ENCODE data around the gene ZFAND6. TPM values are rescaled to one million over a fixed set of nuclear protein-coding genes. Genes with fewer than 3 reads are reported as not detected.
A peak's percentile ranks its signal among the peaks of the same experiment; 100 is the strongest.
"Not testable (repeated sequence)": the region's sequence is repeated elsewhere in the genome, so short reads cannot be mapped to it uniquely, and the experiment has no call there.

ZFAND6 gene
- polyA plus RNA-seq, 6 donors from 2014 or later: 106 to 189 (median 148) TPM

- H3K27ac Mint-ChIP-seq: peak overlapping the region in 4 of 6 donors; percentile 18 to 78 (median 36)
- H3K4me1 Mint-ChIP-seq: peaks cover 7 to 22% (median 22%) of the 10 kb centered on the region in 3 donors
- H3K4me3 Mint-ChIP-seq: peak overlapping the region in 1 of 8 donors; percentile 13
- peaks cover 0 to 14% of the 10 kb centered on the region in 2 donors for H3K36me3 Mint-ChIP-seq
- peaks cover 0 to 8% (median 6%) of the 10 kb centered on the region in 3 donors for H3K27me3 Mint-ChIP-seq
- ATAC-seq (ENCODE audit: low read depth in 2 of 2) (no peak), DNase-seq (no peak)
- peaks cover 0 to 11% (median 0%) of the 10 kb centered on the region in 7 donors for H3K9me3 Mint-ChIP-seq
Measured at GRCh38 chr15:80026310-80026709, 33.2 kb upstream of the ZFAND6 start.

- ATAC-seq (ENCODE audit: low read depth in 2 of 2): no peak
- Mint-ChIP-seq H3K36me3 (peaks cover 0 to 14% of the 10 kb centered on the region in 2 donors), H3K9me3 (peaks cover 0 to 11% (median 0%) of the 10 kb centered on the region in 7 donors), H3K4me3 (no peak overlapping the region), H3K27me3 (peaks cover 0 to 8% (median 6%) of the 10 kb centered on the region in 3 donors), H3K27ac (peak overlapping the region in 2 of 6 donors; percentile 50 to 78), H3K4me1 (peaks cover 11 to 25% (median 23%) of the 10 kb centered on the region in 3 donors)
- DNase-seq: no peak
Measured at GRCh38 chr15:80026754-80027153, 32.7 kb upstream of the ZFAND6 start.

- peaks cover 0 to 5% (median 0%) of the 10 kb centered on the region in 7 donors for H3K9me3 Mint-ChIP-seq
- H3K4me1 Mint-ChIP-seq: peaks cover 23 to 35% (median 33%) of the 10 kb centered on the region in 3 donors
- no peak for DNase-seq
- peaks cover 0 to 5% of the 10 kb centered on the region in 2 donors for H3K36me3 Mint-ChIP-seq
- H3K4me3 Mint-ChIP-seq: no peak overlapping the region
- ATAC-seq (ENCODE audit: low read depth in 2 of 2): no peak
- peaks cover 0 to 3% (median 0%) of the 10 kb centered on the region in 3 donors for H3K27me3 Mint-ChIP-seq
- no peak overlapping the region for H3K27ac Mint-ChIP-seq
Measured at GRCh38 chr15:80028937-80029336, 30.5 kb upstream of the ZFAND6 start.

- Mint-ChIP-seq H3K36me3 (peaks cover 0 to 5% of the 10 kb centered on the region in 2 donors), H3K27ac (peak overlapping the region in 2 of 6 donors; percentile 29 to 83), H3K4me3 (peak overlapping the region in 6 of 8 donors; percentile 44 to 79 (median 60)), H3K27me3 (peaks cover 0 to 3% (median 0%) of the 10 kb centered on the region in 3 donors), H3K9me3 (peaks cover 0 to 5% (median 0%) of the 10 kb centered on the region in 7 donors), H3K4me1 (peaks cover 32 to 50% (median 36%) of the 10 kb centered on the region in 3 donors)
- DNase-seq (no peak), ATAC-seq (ENCODE audit: low read depth in 2 of 2) (peak; percentile 56 to 65)
Measured at GRCh38 chr15:80031841-80032240, 27.6 kb upstream of the ZFAND6 start.

- peak overlapping the region in 2 of 6 donors; percentile 31 to 35 for H3K27ac Mint-ChIP-seq
Measured at GRCh38 chr15:80034629-80035028, 24.8 kb upstream of the ZFAND6 start.

GRCh38 chr15:80036071-80036470 lies 23.4 kb upstream of the ZFAND6 start:
- ATAC-seq (ENCODE audit: low read depth in 2 of 2) (no peak), DNase-seq (no peak)
- Mint-ChIP-seq H3K4me1 (peaks cover 32 to 42% (median 34%) of the 10 kb centered on the region in 3 donors), H3K27ac (no peak overlapping the region), H3K27me3 (no peaks in the 10 kb centered on the region), H3K36me3 (peaks cover 6 to 8% of the 10 kb centered on the region in 2 donors), H3K9me3 (peaks cover 0 to 4% (median 0%) of the 10 kb centered on the region in 7 donors), H3K4me3 (no peak overlapping the region)

More at GRCh38 chr15:80034629-80035028, 24.8 kb upstream of the ZFAND6 start:
- H3K27me3 Mint-ChIP-seq: peaks cover 0 to 3% (median 0%) of the 10 kb centered on the region in 3 donors
- ATAC-seq (ENCODE audit: low read depth in 2 of 2) (no peak), DNase-seq (no peak)
- peaks cover 32 to 47% (median 36%) of the 10 kb centered on the region in 3 donors for H3K4me1 Mint-ChIP-seq
- peaks cover 0 to 8% (median 0%) of the 10 kb centered on the region in 7 donors for H3K9me3 Mint-ChIP-seq
- peak overlapping the region in 1 of 8 donors; percentile 53 for H3K4me3 Mint-ChIP-seq
- peaks cover 6 to 12% of the 10 kb centered on the region in 2 donors for H3K36me3 Mint-ChIP-seq

GRCh38 chr15:80041494-80042253 lies 17.8 kb upstream of the ZFAND6 start:
- H3K9me3 Mint-ChIP-seq: peaks cover 0 to 4% (median 0%) of the 10 kb centered on the region in 7 donors

GRCh38 chr15:80042568-80042967 lies 16.9 kb upstream of the ZFAND6 start:
- no peak for ATAC-seq (ENCODE audit: low read depth in 2 of 2)
- Mint-ChIP-seq H3K36me3 (peaks cover 5 to 7% of the 10 kb centered on the region in 2 donors), H3K27ac (no peak overlapping the region), H3K27me3 (peaks cover 0 to 4% (median 0%) of the 10 kb centered on the region in 3 donors), H3K9me3 (peaks cover 0 to 4% (median 0%) of the 10 kb centered on the region in 7 donors), H3K4me3 (no peak overlapping the region), H3K4me1 (no peaks in the 10 kb centered on the region)
- DNase-seq: no peak

More at GRCh38 chr15:80041494-80042253, 17.8 kb upstream of the ZFAND6 start:
- Mint-ChIP-seq H3K27ac (no peak overlapping the region), H3K4me3 (no peak overlapping the region), H3K4me1 (no peaks in the 10 kb centered on the region), H3K36me3 (peaks cover 6 to 7% of the 10 kb centered on the region in 2 donors), H3K27me3 (peaks cover 0 to 4% (median 0%) of the 10 kb centered on the region in 3 donors)
- DNase-seq (no peak), ATAC-seq (ENCODE audit: low read depth in 2 of 2) (no peak)

- not testable (repeated sequence) for H3K4me3 Mint-ChIP-seq; H3K4me1 Mint-ChIP-seq; H3K9me3 Mint-ChIP-seq; H3K27ac Mint-ChIP-seq; ATAC-seq (ENCODE audit: low read depth in 2 of 2); DNase-seq; H3K27me3 Mint-ChIP-seq; H3K36me3 Mint-ChIP-seq
Measured at GRCh38 chr15:80045219-80045618, 14.3 kb upstream of the ZFAND6 start.

- Mint-ChIP-seq H3K27me3 (no peaks in the 10 kb centered on the region), H3K4me3 (no peak overlapping the region), H3K9me3 (no peaks in the 10 kb centered on the region), H3K36me3 (no peaks in the 10 kb centered on the region), H3K4me1 (peaks cover 11 to 24% (median 15%) of the 10 kb centered on the region in 3 donors), H3K27ac (no peak overlapping the region)
- ATAC-seq (ENCODE audit: low read depth in 2 of 2) (no peak), DNase-seq (no peak)
Measured at GRCh38 chr15:80049046-80049445, 10.4 kb upstream of the ZFAND6 start.

- H3K4me1 Mint-ChIP-seq: peaks cover 11 to 26% (median 15%) of the 10 kb centered on the region in 3 donors
- H3K36me3 Mint-ChIP-seq: no peaks in the 10 kb centered on the region
- peak overlapping the region in 2 of 8 donors; percentile 17 to 43 for H3K4me3 Mint-ChIP-seq
- DNase-seq: no peak
- H3K9me3 Mint-ChIP-seq: no peaks in the 10 kb centered on the region
- peaks cover 0 to 4% (median 0%) of the 10 kb centered on the region in 3 donors for H3K27me3 Mint-ChIP-seq
- peak overlapping the region in 4 of 6 donors; percentile 19 to 74 (median 34) for H3K27ac Mint-ChIP-seq
- peak; percentile 80 to 88 for ATAC-seq (ENCODE audit: low read depth in 2 of 2)
Measured at GRCh38 chr15:80052597-80053304, 6.7 kb upstream of the ZFAND6 start.

- H3K4me3 Mint-ChIP-seq: peak overlapping the region in 1 of 8 donors; percentile 45
- no peaks in the 10 kb centered on the region for H3K9me3 Mint-ChIP-seq
- no peaks in the 10 kb centered on the region for H3K36me3 Mint-ChIP-seq
- H3K27ac Mint-ChIP-seq: no peak overlapping the region
- no peak for ATAC-seq (ENCODE audit: low read depth in 2 of 2)
- peaks cover 15 to 39% (median 26%) of the 10 kb centered on the region in 3 donors for H3K4me1 Mint-ChIP-seq
- peaks cover 0 to 4% (median 0%) of the 10 kb centered on the region in 3 donors for H3K27me3 Mint-ChIP-seq
- no peak for DNase-seq
Measured at GRCh38 chr15:80055933-80056332, 3.5 kb upstream of the ZFAND6 start.

GRCh38 chr15:80058044-80058443 lies 1.4 kb upstream of the ZFAND6 start:
- H3K27me3 Mint-ChIP-seq: peaks cover 0 to 4% (median 0%) of the 10 kb centered on the region in 3 donors
- peaks cover 18 to 43% (median 32%) of the 10 kb centered on the region in 3 donors for H3K4me1 Mint-ChIP-seq
- H3K4me3 Mint-ChIP-seq: peak overlapping the region in 6 of 8 donors; percentile 38 to 97 (median 82)
- no peaks in the 10 kb centered on the region for H3K9me3 Mint-ChIP-seq
- DNase-seq (no peak), ATAC-seq (ENCODE audit: low read depth in 2 of 2) (no peak)
- H3K36me3 Mint-ChIP-seq: no peaks in the 10 kb centered on the region
- no peak overlapping the region for H3K27ac Mint-ChIP-seq

Data from naive B cell (primary cell).